Measurements from ENCODE around the gene TRIP4.

GRCh38 chr15:64476550-64476949, 88.9 kb downstream of the TRIP4 start:
- TF ChIP-seq CREB5 (CRISPR knock-in tag; IDR thresholded peaks at IDR 0.05), result no peak
- TF ChIP-seq POLR2A (conservative IDR thresholded peaks at IDR 0.05), result no peak
- TF ChIP-seq ZZZ3 (IDR thresholded peaks at IDR 0.05), result no peak
- no peak for TF ChIP-seq KAT7 (CRISPR knock-in tag; IDR thresholded peaks at IDR 0.05; ENCODE audit: borderline replicate concordance)
- no peak for TF ChIP-seq MAX (CRISPR knock-in tag; IDR thresholded peaks at IDR 0.05)
- no peak for TF ChIP-seq ZNF407 (IDR thresholded peaks at IDR 0.05; ENCODE audit: low read depth)
- TF ChIP-seq RBFOX2 (IDR thresholded peaks at IDR 0.05; ENCODE audit: low read depth, low read length), result no peak
- TF ChIP-seq JUND (IDR thresholded peaks at IDR 0.05; ENCODE audit: borderline replicate concordance, low read depth, low read length), result no peak
- no peak for TF ChIP-seq JUND (tag; IDR thresholded peaks at IDR 0.05; ENCODE audit: borderline replicate concordance, low read depth, low read length)
- no peak for TF ChIP-seq EZH2 (IDR thresholded peaks at IDR 0.05; ENCODE audit: borderline replicate concordance, low read depth, low read length)
- TF ChIP-seq NRF1 (conservative IDR thresholded peaks at IDR 0.05 in 1 of 2, IDR thresholded peaks at IDR 0.05 in 1 of 2), result no peak
- TF ChIP-seq ZNF212 (CRISPR knock-in tag; IDR thresholded peaks at IDR 0.05), result no peak
- TF ChIP-seq ZNF133 (CRISPR knock-in tag; IDR thresholded peaks at IDR 0.05), result no peak
- no peak for TF ChIP-seq CTCF (IDR thresholded peaks at IDR 0.05 in 2 of 3, conservative IDR thresholded peaks at IDR 0.05 in 1 of 3; ENCODE audit: insufficient read depth in 2 of 3, low read depth in 1 of 3, low read length in 3 of 3)

Measured in K562 (cell line).